ENCODE measurements around the gene SRSF9. TPM values are rescaled to one million over a fixed set of nuclear protein-coding genes. Genes with fewer than 3 reads are reported as not detected.

The SRSF9 gene
- total and polyA plus RNA-seq, 2 of the 4 experiments (the other 2 are of a cell fraction) = 102 to 143 TPM

DNA sequence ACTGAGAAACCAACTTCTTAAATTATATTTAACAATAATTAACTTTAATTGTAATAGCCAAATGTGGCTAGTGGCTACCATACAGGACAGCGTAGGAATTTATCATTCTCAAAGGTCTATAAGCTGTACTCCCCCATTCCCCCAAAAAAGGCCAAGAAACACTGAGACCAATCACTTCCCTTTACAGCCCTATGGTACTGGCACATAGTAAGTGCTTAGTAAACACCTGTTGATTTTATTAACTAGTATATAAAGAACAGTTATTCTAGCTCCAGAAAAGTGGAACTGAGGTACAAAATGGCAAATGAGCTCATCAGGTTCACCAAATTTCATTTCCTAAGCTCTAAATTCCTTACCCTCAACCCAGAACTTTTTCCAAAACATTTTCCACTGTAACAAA is 6.1 kb upstream of the SRSF9 start:
- no CpG with 5 or more reads among the region's 1 CpG for WGBS, 2 experiments (ENCODE audit: extremely low coverage in 2 of 2, insufficient read length in 1 of 2)
- H3K14ac ChIP-seq (replicated peaks; ENCODE audit: low read depth, low read length) = no peak overlapping the region
- in situ Hi-C loops (cut with MboI; ENCODE audit: low sequenced_read_pairs) = no loop called here

More for the DNA sequence above, 6.1 kb upstream of the SRSF9 start:
- no peak overlapping the region; the same call in 1 of the 2 replicates for H4K5ac ChIP-seq (ENCODE audit: low read depth, low read length)
- no peak overlapping the region for H2AFZ ChIP-seq (replicated peaks; ENCODE audit: low read length, poor library complexity)
- DNase-seq = no peak
- H3K27me3 ChIP-seq (ENCODE audit: control insufficient read depth, insufficient read depth, low read length) = no peaks in the 10 kb centered on the region
- no peak overlapping the region for H3K4me2 ChIP-seq (ENCODE audit: low read depth, low read length)
- no peaks in the 10 kb centered on the region; the same call in 1 of the 2 replicates for H3K4me1 ChIP-seq (ENCODE audit: control insufficient read depth, insufficient read depth, low read length)
- peaks cover 4% of the 10 kb centered on the region; the same call in 1 of the 2 replicates for H3K9me1 ChIP-seq (ENCODE audit: insufficient read depth, low read length)
- no peak overlapping the region for H2AK5ac ChIP-seq (ENCODE audit: low read depth, low read length)
- no peak overlapping the region for H3K18ac ChIP-seq (ENCODE audit: low read depth, low read length)
- H3K23ac ChIP-seq (ENCODE audit: low read depth, low read length) = no peak overlapping the region
- no peak overlapping the region for H2BK120ac ChIP-seq (ENCODE audit: low read depth, low read length)
- H3K9me3 ChIP-seq (ENCODE audit: control insufficient read depth, insufficient read depth, low read length) = no peaks in the 10 kb centered on the region
- H4K20me1 ChIP-seq (ENCODE audit: insufficient read depth, low read length) = no peaks in the 10 kb centered on the region
- no TSS peak for BruUV-seq (replicated peaks)
- no peak overlapping the region for H3K56ac ChIP-seq (ENCODE audit: extremely low read depth, insufficient read depth, low read length)
- no peak overlapping the region; a peak in 1 of 4 replicates for H4K8ac ChIP-seq (ENCODE audit: low read depth in 2 of 2, low read length in 2 of 2)
- no peak overlapping the region for H3K27ac ChIP-seq (ENCODE audit: insufficient read depth, low read length)
- H3K4ac ChIP-seq (ENCODE audit: low read depth, low read length) = no peak overlapping the region
- H2BK5ac ChIP-seq (ENCODE audit: low read depth, low read length, poor library complexity, severe bottlenecking) = no peak overlapping the region
- intact Hi-C loops (cut with micrococcal nuclease) = loop anchor here (2.0 kb wide), 1 partner anchor 19 kb away; no protein-coding TSS in a partner anchor
- TF ChIP-seq RFX5 (IDR thresholded peaks at IDR 0.05; ENCODE audit: low read depth, low read length) (no peak), MAFK (IDR thresholded peaks at IDR 0.05; ENCODE audit: low read depth, low read length) (no peak), MAZ (IDR thresholded peaks at IDR 0.05; ENCODE audit: borderline replicate concordance, low read depth, low read length) (no peak), RCOR1 (IDR thresholded peaks at IDR 0.05; ENCODE audit: insufficient replicate concordance, low read length) (no peak), MXI1 (IDR thresholded peaks at IDR 0.05; ENCODE audit: borderline replicate concordance, low read depth, low read length) (no peak), FOS (IDR thresholded peaks at IDR 0.05; ENCODE audit: low read depth, low read length) (no peak), CHD1 (IDR thresholded peaks at IDR 0.05; ENCODE audit: low read depth, low read length) (no peak), SMC3 (IDR thresholded peaks at IDR 0.05; ENCODE audit: low read depth, low read length) (no peak), BHLHE40 (IDR thresholded peaks at IDR 0.05; ENCODE audit: low read depth, low read length) (no peak), RAD21 (IDR thresholded peaks at IDR 0.05; ENCODE audit: low read length) (no peak), CEBPB (IDR thresholded peaks at IDR 0.05; ENCODE audit: low read depth, low read length) (no peak), POLR2A (IDR thresholded peaks at IDR 0.05; ENCODE audit: low read depth, low read length) (no peak)
- TF ChIP-seq, protein P1, sequence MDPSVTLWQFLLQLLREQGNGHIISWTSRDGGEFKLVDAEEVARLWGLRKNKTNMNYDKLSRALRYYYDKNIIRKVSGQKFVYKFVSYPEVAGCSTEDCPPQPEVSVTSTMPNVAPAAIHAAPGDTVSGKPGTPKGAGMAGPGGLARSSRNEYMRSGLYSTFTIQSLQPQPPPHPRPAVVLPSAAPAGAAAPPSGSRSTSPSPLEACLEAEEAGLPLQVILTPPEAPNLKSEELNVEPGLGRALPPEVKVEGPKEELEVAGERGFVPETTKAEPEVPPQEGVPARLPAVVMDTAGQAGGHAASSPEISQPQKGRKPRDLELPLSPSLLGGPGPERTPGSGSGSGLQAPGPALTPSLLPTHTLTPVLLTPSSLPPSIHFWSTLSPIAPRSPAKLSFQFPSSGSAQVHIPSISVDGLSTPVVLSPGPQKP (IDR thresholded peaks at IDR 0.05; ENCODE audit: borderline replicate concordance, low read depth, low read length) = no peak
- dilution Hi-C loops (cut with HindIII; ENCODE audit: low sequenced_read_pairs, unreplicated experiment) = no loop called here
- no peak overlapping the region for H2BK15ac ChIP-seq (ENCODE audit: low read depth, low read length)
- H3K36me3 ChIP-seq (ENCODE audit: control insufficient read depth, insufficient read depth, low read length) = no peaks in the 10 kb centered on the region
- H3K9ac ChIP-seq (ENCODE audit: low read depth, low read length) = no peak overlapping the region
- ChIA-PET POLR2A (ENCODE audit: unreplicated experiment) (no interaction called here), CTCF (interaction anchor here (0.6 to 1.0 kb wide), 2 partner anchors 21 to 922 kb away, joined by 3 read pairs; no protein-coding TSS in a partner anchor)
- H2BK20ac ChIP-seq (ENCODE audit: low read depth, low read length) = no peak overlapping the region
- H3K79me1 ChIP-seq (ENCODE audit: low read depth in 1 of 2, low read length in 2 of 2) = peaks cover 12 to 41% of the 10 kb centered on the region in 2 experiments
- no peak overlapping the region for H3K4me3 ChIP-seq (ENCODE audit: insufficient read depth, low read depth, low read length)
- no peak overlapping the region for H4K91ac ChIP-seq (ENCODE audit: insufficient read depth, low read depth, low read length)
- no peak for ATAC-seq (ENCODE audit: low read depth)
- H2AK9ac ChIP-seq (replicated peaks; ENCODE audit: low read depth, low read length, poor library complexity) = no peak overlapping the region
